ENCODE results near the gene GRB10.

GRB10 gene

DNA sequence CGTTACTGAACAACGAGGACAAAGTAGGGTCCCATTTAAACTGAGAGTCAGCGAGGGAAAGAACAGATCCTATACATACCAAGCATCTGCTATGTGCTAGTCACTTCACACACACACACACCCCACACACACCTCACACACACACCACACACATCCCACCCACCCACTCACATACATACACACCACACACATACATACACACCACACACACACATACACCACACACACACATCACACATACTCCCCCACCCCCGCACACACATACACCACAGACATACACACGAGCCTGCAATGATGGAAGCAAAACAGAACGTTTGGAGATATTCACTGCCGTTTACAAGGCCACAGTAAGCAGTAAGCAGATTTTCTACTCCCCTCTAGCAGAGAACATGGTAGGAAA, 607 bp upstream of the GRB10 start:
- in situ Hi-C loops (cut with MboI; ENCODE audit: low sequenced_read_pairs, unreplicated experiment), result no loop called here
- TF ChIP-seq, protein P1, sequence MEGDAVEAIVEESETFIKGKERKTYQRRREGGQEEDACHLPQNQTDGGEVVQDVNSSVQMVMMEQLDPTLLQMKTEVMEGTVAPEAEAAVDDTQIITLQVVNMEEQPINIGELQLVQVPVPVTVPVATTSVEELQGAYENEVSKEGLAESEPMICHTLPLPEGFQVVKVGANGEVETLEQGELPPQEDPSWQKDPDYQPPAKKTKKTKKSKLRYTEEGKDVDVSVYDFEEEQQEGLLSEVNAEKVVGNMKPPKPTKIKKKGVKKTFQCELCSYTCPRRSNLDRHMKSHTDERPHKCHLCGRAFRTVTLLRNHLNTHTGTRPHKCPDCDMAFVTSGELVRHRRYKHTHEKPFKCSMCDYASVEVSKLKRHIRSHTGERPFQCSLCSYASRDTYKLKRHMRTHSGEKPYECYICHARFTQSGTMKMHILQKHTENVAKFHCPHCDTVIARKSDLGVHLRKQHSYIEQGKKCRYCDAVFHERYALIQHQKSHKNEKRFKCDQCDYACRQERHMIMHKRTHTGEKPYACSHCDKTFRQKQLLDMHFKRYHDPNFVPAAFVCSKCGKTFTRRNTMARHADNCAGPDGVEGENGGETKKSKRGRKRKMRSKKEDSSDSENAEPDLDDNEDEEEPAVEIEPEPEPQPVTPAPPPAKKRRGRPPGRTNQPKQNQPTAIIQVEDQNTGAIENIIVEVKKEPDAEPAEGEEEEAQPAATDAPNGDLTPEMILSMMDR (IDR thresholded peaks at IDR 0.05; ENCODE audit: borderline replicate concordance, control extremely low read depth, extremely low read depth, insufficient read depth, missing control alignments), result no peak
- no peak for DNase-seq (ENCODE audit: low spot score)

DNA sequence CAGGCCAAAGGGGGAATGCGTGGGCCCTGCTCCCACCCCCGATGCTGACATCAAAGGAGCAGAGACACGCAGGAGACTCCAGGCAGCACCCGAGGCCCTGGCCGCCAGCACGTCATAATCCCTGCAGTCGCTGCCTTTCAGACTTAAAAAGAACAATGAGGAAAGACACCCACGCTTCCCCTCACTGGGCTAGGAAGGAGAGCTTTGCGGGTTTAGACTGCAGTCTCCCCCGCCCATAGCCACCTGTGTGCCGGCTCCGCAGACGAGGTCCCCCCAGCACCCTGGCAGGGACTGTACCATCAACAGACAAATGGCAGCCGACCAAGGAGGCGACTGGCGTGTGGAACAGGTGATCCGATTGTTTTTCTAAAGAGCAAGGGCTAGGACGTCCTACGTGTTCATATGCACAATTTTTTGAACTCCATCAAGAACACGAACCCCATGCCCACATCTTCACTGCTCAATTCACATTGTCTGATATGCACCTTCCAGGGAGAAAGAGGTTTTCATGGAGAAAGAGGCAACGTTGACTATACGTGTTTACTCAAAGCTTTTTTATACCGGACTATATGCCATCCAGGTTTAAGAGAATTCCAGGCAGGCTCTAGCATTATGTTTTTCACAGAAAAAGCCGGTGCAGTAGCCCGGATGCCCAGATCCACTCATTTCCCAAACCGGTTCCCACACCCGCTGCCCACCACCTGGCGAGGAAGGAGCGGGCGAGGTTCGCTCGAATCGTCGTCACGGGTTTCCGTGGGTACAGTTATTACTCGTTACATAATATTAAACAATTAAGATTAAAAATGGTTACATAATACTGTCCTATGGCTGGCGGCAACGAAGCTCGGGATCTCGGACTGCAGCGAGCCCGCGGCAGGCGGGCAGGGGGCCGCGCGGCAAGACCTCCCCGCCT, 1.1 kb downstream of the GRB10 start:
- TF ChIP-seq, protein P1 (IDR thresholded peaks at IDR 0.05; ENCODE audit: borderline replicate concordance, control extremely low read depth, extremely low read depth, insufficient read depth, missing control alignments), result no peak
- in situ Hi-C loops (cut with MboI; ENCODE audit: low sequenced_read_pairs, unreplicated experiment), result no loop called here
- DNase-seq (ENCODE audit: low spot score), result no peak

GRCh38 chr7:50780436-50780835, 2.3 kb downstream of the GRB10 start:
- DNase-seq (ENCODE audit: low spot score), result no peak
- in situ Hi-C loops (cut with MboI; ENCODE audit: low sequenced_read_pairs, unreplicated experiment), result no loop called here
- TF ChIP-seq, protein P1 (IDR thresholded peaks at IDR 0.05; ENCODE audit: borderline replicate concordance, control extremely low read depth, extremely low read depth, insufficient read depth, missing control alignments), result no peak

DNA sequence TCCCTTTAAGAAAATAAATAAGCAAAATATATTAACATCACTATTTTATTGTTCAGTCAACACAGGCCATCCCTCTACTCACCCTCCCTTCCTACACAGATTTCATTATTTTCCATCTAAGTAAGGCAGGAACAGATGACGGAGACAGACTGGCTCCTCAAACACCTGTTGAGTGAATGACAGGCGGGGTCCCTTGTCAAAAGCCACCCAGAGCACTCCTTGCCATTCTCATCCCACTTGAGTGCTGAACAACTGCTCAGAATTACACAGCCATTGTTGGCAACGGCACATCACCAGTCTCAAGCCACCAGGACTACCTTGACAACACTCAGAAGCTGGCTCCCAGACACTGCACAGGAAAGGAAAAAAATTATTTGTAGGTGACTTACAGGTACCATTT, 3.3 kb downstream of the GRB10 start:
- in situ Hi-C loops (cut with MboI; ENCODE audit: low sequenced_read_pairs, unreplicated experiment), result no loop called here
- TF ChIP-seq, protein P1 (IDR thresholded peaks at IDR 0.05; ENCODE audit: borderline replicate concordance, control extremely low read depth, extremely low read depth, insufficient read depth, missing control alignments), result no peak
- no peak for DNase-seq (ENCODE audit: low spot score)

DNA sequence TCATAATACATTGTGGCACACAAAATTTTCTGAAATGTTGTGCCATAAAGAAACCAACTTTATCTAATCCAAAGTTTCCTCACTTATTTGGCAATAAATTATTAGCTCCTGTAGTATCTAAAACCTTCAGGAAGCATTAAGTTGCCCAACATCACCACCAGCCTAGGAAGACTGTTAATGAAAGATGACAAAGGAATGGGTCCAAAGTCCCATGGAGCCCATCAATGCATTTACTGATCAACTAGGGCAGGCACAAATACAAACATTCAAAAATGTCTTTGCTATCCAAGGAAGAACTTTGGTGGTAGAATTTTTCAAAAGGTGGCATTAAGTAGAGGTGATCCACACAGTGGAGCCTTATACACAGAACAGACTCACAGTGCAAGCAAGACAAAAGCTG, 4.5 kb downstream of the GRB10 start:
- TF ChIP-seq, protein P1 (IDR thresholded peaks at IDR 0.05; ENCODE audit: borderline replicate concordance, control extremely low read depth, extremely low read depth, insufficient read depth, missing control alignments), result no peak
- DNase-seq (ENCODE audit: low spot score), result no peak
- in situ Hi-C loops (cut with MboI; ENCODE audit: low sequenced_read_pairs, unreplicated experiment), result no loop called here

DNA sequence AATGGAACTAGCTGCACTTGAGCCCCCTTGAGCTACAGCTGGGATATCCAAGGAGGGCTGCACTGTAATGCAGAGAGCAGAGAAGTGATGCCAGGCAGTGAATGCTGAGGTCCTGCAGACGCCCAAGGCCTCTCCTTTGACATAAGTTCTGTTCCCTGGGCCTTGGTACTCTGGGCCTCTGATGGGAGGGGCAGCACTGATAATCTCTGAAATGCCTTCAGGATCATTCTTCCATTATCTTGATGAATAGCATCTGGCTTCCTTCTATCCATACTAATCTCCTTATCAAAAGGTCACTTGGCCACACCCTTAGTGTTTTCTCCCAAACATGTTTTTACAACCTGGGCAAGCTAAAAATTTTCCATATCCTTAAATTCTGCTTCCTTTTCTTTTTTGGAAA, 6.9 kb downstream of the GRB10 start:
- DNase-seq (ENCODE audit: low spot score), result no peak
- TF ChIP-seq, protein P1 (IDR thresholded peaks at IDR 0.05; ENCODE audit: borderline replicate concordance, control extremely low read depth, extremely low read depth, insufficient read depth, missing control alignments), result no peak
- in situ Hi-C loops (cut with MboI; ENCODE audit: low sequenced_read_pairs, unreplicated experiment), result no loop called here
